ENCODE data around the gene TWSG1.

TWSG1 gene

DNA sequence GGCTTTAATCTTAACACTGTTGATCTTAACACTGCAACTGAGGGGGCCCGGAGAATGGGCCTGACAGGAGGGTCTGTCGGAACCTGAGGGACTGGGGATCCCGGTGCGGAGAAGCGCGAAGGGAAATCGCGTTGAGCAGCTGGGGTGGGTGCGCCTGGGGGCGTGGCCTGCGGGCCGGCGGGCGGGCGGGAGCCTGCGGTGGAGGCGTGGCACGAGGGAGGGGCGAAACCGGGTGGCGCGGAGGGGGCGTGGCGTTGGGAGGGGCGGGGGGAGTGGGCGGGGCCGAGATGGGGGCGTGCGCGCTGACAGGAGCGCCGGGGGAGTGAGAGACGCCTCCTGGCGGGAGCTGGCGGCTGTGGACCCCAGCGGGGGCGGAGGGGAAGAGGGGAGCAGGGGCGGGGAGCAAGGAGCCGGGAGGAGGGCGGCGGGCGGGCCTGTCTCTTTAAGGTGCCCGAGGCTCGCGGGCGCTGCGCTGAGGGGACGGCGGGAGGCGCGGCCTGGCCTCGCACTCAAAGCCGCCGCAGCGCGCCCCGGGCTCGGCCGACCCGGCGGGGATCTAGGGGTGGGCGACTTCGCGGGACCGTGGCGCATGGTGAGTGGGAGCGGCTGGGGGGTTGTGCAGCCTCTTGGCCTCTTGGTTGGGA, at the start of gene TWSG1:
TWSG1 (plus strand) TSS at position 445 of the 644 bp plus-strand sequence. CDS start 2,457 bp downstream, outside the sequence.
- peak within 1 kb of the TSS; percentile 75 for H3K4me3 ChIP-seq (ENCODE audit: low read depth, low read length)
- TF ChIP-seq, protein P1, sequence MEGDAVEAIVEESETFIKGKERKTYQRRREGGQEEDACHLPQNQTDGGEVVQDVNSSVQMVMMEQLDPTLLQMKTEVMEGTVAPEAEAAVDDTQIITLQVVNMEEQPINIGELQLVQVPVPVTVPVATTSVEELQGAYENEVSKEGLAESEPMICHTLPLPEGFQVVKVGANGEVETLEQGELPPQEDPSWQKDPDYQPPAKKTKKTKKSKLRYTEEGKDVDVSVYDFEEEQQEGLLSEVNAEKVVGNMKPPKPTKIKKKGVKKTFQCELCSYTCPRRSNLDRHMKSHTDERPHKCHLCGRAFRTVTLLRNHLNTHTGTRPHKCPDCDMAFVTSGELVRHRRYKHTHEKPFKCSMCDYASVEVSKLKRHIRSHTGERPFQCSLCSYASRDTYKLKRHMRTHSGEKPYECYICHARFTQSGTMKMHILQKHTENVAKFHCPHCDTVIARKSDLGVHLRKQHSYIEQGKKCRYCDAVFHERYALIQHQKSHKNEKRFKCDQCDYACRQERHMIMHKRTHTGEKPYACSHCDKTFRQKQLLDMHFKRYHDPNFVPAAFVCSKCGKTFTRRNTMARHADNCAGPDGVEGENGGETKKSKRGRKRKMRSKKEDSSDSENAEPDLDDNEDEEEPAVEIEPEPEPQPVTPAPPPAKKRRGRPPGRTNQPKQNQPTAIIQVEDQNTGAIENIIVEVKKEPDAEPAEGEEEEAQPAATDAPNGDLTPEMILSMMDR (conservative IDR thresholded peaks at IDR 0.05; ENCODE audit: low read depth, low read length), result peak; percentile 54
- DNase-seq (ENCODE audit: low read depth), result peak; percentile 97

DNA sequence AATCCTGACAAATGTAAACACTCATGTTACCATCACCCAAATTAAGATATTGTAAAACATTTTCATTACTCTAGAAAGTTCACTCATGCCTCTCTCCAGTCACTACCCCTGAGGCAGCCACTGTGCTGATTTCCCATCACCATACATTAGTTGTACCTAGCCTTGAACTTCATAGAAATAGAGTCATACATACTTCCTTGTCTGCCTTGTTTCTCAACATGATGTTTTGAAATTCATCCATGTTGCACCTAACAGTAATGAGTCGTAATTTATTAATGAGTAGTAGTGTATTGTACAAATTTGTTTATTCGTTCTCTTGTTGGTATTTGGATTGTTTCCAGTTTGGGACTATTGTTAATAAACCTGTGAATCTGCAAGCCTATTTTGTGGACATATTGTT, 49.0 kb upstream of the TWSG1 start:
- no peak overlapping the region for H3K4me3 ChIP-seq (ENCODE audit: low read depth, low read length)
- DNase-seq (ENCODE audit: low read depth), result no peak
- TF ChIP-seq, protein P1 (conservative IDR thresholded peaks at IDR 0.05; ENCODE audit: low read depth, low read length), result no peak

DNA sequence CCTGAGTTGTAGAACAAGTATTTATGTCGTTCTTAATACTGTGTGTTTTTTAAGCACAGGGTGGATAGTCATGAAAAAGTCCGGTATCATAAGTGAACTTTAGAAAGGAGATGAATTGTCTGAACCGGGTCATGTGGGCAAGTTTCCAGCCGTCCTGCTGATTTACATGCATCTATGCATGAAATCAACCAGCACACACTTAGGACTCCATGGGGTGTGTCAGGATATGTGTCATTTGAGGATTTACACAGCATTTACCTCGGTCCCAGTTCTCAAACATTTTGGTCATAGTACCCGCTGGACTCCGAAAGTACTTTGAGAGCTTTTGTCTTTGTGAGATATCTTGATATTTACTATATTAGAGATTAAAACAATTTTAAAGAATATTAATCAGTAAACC, 47.5 kb upstream of the TWSG1 start:
- DNase-seq (ENCODE audit: low read depth), result no peak
- TF ChIP-seq, protein P1 (conservative IDR thresholded peaks at IDR 0.05; ENCODE audit: low read depth, low read length), result no peak
- no peak overlapping the region for H3K4me3 ChIP-seq (ENCODE audit: low read depth, low read length)

DNA sequence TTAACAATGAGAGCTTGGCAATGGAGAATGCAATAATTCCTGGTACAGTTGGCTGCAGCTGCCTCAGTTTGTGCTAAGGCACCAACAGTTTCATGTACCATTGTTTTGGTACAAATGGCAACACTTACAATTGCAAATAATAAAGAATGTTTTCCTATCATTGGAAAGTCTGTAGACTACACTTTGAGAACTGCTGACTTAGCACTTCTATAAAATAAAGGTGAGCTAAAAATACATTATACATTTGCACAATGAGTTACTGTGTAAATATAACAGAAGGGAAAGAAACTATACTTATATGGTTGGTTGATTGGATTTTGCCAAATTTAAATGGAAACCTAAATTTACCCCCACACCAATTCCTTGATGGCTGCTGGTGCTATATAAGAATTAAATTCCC, 44.9 kb upstream of the TWSG1 start:
- TF ChIP-seq, protein P1 (conservative IDR thresholded peaks at IDR 0.05; ENCODE audit: low read depth, low read length), result no peak
- no peak overlapping the region for H3K4me3 ChIP-seq (ENCODE audit: low read depth, low read length)
- DNase-seq (ENCODE audit: low read depth), result no peak

DNA sequence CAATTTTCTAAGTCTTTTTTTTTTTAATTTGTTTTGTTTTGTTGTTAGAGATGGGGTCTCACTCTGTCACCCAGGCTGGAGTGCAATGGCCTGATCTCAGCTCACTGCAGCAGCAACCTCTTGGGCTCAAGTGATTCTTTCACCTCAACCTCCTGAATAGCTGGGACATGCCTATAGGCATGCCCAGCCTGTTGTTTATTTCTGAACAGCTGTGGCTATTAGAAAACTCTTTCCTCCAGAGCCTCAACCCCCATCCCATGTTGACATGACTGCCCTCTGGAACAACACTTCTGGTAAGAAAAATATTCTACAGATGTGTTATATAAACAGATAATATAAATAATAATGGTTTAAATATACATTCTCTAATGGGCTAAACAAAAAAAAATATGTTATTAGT, 44.4 kb upstream of the TWSG1 start:
- H3K4me3 ChIP-seq (ENCODE audit: low read depth, low read length), result no peak overlapping the region
- peak; percentile 65 for DNase-seq (ENCODE audit: low read depth)
- TF ChIP-seq, protein P1 (conservative IDR thresholded peaks at IDR 0.05; ENCODE audit: low read depth, low read length), result no peak

DNA sequence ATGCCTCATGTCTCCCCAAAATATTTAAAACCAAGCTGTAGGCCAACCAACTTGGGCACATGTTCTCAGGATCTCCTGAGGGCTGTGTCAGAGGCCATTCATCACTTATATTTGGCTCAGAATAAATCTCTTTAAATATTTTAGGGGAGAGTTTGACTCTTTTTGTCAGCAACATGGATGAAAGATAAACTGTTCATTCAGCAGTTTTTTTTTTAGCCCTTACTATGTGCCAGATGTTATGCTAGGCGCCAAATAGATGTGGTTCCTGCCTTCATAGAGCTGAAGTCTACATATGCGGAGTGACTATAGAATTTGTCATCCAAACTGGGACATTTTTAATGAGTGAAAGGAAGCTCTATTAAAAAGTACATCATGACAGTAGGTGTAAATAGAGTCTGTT, 42.5 kb upstream of the TWSG1 start:
- no peak for DNase-seq (ENCODE audit: low read depth)
- no peak overlapping the region for H3K4me3 ChIP-seq (ENCODE audit: low read depth, low read length)
- TF ChIP-seq, protein P1 (conservative IDR thresholded peaks at IDR 0.05; ENCODE audit: low read depth, low read length), result no peak

DNA sequence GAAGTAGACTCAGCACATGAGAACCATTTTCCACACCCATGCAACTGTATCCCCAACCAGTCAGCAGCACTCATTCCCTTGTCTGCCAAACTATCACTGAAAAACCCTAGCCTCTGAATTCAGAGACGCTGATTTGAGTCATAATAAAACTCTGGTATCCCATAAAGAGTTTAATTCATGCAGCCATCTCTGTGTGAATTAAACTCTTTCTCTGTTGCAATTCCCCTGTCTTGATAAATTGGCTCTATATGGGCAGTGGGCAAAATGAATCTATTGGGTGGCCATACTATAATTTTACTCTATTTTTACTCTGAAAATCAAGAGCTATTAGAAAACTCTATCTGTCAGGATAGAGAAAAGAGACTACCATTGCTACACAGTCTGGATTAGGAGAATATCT, 40.6 kb upstream of the TWSG1 start:
- no peak overlapping the region for H3K4me3 ChIP-seq (ENCODE audit: low read depth, low read length)
- no peak for DNase-seq (ENCODE audit: low read depth)
- TF ChIP-seq, protein P1 (conservative IDR thresholded peaks at IDR 0.05; ENCODE audit: low read depth, low read length), result no peak
